Endothelial cell of umbilical vein (primary cell): Measurements from ENCODE around the gene VIT.

Experiments used
- EZH2 ChIP-seq: IDR thresholded peaks from 2 replicates; pipeline ENCODE4 v1.6.1; 2012; ENCODE audit warnings: borderline replicate concordance, low read depth, mild to moderate bottlenecking, moderate library complexity, low read length, inconsistent platforms; ENCODE audit not compliant: severe bottlenecking
- FOS ChIP-seq: IDR thresholded peaks from 2 replicates; pipeline ENCODE4 v1.6.1; 2011; ENCODE audit warnings: mild to moderate bottlenecking, low read length, moderate library complexity, borderline replicate concordance; ENCODE audit not compliant: insufficient read depth
- GATA2 ChIP-seq: IDR thresholded peaks from 2 replicates; pipeline ENCODE4 v1.7.0; 2011; ENCODE audit warnings: low read depth, mild to moderate bottlenecking, moderate library complexity, mixed read lengths, low read length; ENCODE audit not compliant: insufficient read length, insufficient read depth
- JUN ChIP-seq: IDR thresholded peaks from 2 replicates; pipeline ENCODE4 v1.6.1; 2011; ENCODE audit warnings: borderline replicate concordance, low read depth; ENCODE audit not compliant: insufficient read length, insufficient read depth
- MYC ChIP-seq: IDR thresholded peaks from one replicate; pipeline ENCODE4 v1.6.1; 2011; ENCODE audit warnings: mild to moderate bottlenecking, low read depth, low read length
- POLR2A ChIP-seq: IDR thresholded peaks from 2 replicates; pipeline ENCODE4 v1.6.1; 2012; ENCODE audit warnings: low read depth, mild to moderate bottlenecking, control low read depth, low read length
- POLR2AphosphoS5 ChIP-seq: IDR thresholded peaks from 2 replicates; pipeline ENCODE4 v1.6.1; 2012; ENCODE audit warnings: low read depth, mild to moderate bottlenecking, control low read depth, low read length, moderate library complexity; ENCODE audit not compliant: insufficient read depth
- TF ChIP-seq, protein P1 (sequence below), 2 donors: IDR thresholded peaks; 1 replicate in 1 of 2; 2 replicates in 1 of 2; pipeline ENCODE4 v1.5.1; 2011; ENCODE audit warnings: low read length in 2 of 2, mild to moderate bottlenecking in 2 of 2, moderate library complexity in 2 of 2, control low read depth in 1 of 2, inconsistent platforms in 1 of 2, low read depth in 1 of 2; ENCODE audit not compliant: insufficient read depth in 1 of 2; ENCODE audit errors: extremely low read depth in 1 of 2
- TF ChIP-seq, protein P2 (sequence below): IDR thresholded peaks from 2 replicates; pipeline ENCODE4 v1.6.1; 2011; ENCODE audit not compliant: insufficient read depth, insufficient read length

DNA sequence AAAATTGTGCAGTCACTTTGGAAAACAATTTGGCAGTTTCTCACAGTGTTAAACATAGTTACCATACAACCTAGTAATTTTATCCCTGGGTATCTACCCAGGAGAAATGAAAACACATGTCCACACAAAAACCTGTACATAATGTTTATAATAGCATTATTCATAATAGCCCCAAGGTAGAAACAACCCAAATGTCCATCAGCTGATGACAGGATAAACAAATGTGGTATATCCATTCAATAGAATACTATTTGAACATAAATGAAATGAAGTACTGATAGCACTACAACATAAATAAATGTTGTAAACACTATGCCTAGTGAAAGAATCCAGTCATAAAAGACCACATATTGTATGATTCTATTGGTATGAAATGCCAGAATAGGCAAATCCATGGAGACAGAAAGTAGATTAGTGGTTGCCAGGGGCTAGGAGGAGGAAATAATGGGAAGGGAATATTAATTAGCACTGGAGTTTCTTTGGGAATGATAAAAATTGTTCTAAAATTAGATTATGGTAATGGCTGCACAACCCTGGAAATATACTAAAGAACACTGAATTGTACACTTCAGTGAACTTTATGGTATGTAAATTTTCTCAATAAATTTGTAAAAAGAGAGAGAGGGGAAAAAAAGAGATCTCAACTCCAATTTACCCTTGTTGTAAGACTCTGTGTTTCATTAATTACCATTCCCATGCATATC, 20.8 kb upstream of the VIT start:
- TF ChIP-seq, protein P1, sequence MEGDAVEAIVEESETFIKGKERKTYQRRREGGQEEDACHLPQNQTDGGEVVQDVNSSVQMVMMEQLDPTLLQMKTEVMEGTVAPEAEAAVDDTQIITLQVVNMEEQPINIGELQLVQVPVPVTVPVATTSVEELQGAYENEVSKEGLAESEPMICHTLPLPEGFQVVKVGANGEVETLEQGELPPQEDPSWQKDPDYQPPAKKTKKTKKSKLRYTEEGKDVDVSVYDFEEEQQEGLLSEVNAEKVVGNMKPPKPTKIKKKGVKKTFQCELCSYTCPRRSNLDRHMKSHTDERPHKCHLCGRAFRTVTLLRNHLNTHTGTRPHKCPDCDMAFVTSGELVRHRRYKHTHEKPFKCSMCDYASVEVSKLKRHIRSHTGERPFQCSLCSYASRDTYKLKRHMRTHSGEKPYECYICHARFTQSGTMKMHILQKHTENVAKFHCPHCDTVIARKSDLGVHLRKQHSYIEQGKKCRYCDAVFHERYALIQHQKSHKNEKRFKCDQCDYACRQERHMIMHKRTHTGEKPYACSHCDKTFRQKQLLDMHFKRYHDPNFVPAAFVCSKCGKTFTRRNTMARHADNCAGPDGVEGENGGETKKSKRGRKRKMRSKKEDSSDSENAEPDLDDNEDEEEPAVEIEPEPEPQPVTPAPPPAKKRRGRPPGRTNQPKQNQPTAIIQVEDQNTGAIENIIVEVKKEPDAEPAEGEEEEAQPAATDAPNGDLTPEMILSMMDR (IDR thresholded peaks at IDR 0.05; ENCODE audit: extremely low read depth in 1 of 2, insufficient read depth in 1 of 2, low read depth in 1 of 2, low read length in 2 of 2), result no peak
- TF ChIP-seq EZH2 (no peak), MYC (no peak), POLR2AphosphoS5 (no peak), POLR2A (no peak), FOS (no peak), JUN (no peak), GATA2 (no peak)
- TF ChIP-seq, protein P2, sequence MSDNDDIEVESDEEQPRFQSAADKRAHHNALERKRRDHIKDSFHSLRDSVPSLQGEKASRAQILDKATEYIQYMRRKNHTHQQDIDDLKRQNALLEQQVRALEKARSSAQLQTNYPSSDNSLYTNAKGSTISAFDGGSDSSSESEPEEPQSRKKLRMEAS, result no peak
